Measurements from ENCODE around the gene LITAF. TPM values are rescaled to one million over a fixed set of nuclear protein-coding genes. Genes with fewer than 3 reads are reported as not detected.
A peak's percentile ranks its signal among the peaks of the same experiment; 100 is the strongest.
"Not testable (repeated sequence)": the region's sequence is repeated elsewhere in the genome, so short reads cannot be mapped to it uniquely, and the experiment has no call there.

LITAF gene
- total RNA-seq, 1 experiment from 2014 or later = 30.1 TPM

- DNase-seq (ENCODE audit: low spot score) = no peak
Observed at GRCh38 chr16:11620243-11621003, 33.7 kb upstream of the LITAF start.

- DNase-seq (ENCODE audit: low spot score) = no peak
Observed at GRCh38 chr16:11619327-11619851, 32.7 kb upstream of the LITAF start.

GRCh38 chr16:11618107-11618717 lies 31.5 kb upstream of the LITAF start:
- no peak for DNase-seq (ENCODE audit: low spot score)

DNA sequence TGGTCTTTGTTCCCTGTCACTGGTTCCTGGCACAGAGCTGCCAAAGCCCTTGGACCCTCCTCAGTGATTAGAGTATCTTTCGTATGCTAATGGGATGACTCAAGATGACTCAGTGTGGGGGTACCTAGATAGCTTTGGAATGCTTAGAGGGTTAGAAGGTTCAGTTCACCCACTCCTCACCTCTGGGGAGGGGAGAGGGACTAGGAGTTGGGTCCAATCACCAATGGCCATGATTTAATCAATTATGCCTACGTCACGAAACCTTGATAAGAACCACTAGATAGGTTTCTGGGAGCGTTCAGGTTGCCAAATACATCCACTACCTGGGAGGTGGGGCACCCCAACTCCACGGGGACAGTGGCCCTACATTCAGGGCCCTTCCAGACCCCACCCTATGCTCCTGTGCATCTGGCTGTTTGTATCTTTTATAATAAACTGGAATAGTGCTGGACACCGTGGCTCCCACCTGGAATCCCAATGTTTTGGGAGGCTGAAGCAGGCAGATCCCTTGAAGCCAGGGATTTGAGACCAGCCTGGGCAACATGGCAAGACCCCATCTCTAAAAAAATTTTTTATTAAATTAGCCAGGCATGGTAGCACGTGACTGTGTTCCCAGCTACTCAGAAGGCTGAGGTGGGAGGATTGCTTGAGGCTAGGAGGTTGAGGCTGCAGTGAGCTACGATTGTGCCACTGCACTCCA lies 29.2 kb upstream of the LITAF start:
- DNase-seq (ENCODE audit: low spot score) = no peak

- DNase-seq (ENCODE audit: low spot score) = no peak
Observed at GRCh38 chr16:11614587-11615175, 28.0 kb upstream of the LITAF start.

DNA sequence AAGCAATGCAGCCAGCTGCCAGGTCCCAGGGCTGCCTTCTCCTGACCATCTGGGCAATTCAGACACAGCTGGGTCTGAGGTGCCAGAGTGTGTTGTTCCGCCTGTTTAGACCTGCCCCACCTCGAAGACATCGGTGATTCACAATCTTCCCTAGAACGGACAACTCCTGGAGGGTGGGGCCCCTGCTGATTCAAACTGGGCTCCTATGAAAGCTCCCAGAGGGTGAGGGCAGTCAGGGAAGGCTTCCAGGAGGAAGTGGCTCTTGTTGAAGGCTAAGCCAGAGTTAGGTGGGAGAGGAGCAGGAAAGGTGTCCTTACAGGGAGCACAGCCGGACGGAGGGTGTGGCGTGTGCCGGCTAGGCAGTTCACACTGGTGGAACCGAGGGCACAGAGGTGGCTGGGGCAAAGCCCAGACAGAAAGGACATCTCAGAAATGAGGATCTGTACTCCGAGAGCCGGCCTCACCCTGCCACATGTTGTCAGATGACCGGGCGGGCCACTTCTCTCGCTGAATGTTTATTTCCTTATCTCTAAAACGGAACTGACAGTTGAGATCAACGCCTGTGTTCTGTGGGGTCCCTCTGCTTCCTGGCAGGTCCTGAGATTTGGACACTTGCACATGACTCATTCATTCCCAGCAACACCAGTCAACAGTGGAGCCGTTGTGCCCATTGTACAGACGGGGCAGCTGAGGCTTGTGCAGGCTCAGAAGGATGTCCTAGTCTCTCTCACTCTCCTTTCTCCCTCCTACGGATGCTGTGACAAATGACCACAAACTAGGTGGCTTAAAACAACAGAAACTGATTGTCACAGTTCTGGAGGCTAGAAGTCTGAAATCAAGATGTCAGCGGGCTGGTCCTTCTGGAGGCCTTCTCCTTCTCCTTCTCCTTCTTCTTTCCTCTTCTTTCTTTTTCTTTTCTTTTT lies 26.9 kb upstream of the LITAF start:
- peak; percentile 70 for DNase-seq (ENCODE audit: low spot score)

DNA sequence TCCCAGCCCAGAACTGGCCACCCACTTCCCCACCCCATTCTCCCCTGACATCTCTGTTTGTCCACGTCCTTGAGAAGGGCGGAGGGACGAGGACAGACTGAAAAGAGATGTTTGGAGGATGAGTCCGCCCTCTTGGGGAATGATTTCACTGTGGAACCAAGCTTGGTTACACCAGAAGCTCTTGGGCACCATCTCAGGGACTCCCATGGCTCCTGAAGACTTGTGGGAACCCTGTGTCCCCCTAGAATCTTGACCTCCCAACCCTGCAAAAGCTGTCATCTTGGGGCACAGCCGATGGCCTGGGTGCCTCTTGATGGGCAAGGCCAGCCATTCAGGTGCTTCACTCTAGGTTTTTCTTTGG lies 25.9 kb upstream of the LITAF start:
- no peak for DNase-seq (ENCODE audit: low spot score)

- peak; percentile 35 for DNase-seq (ENCODE audit: low spot score)
Observed at GRCh38 chr16:11611871-11612664, 25.3 kb upstream of the LITAF start.

DNA sequence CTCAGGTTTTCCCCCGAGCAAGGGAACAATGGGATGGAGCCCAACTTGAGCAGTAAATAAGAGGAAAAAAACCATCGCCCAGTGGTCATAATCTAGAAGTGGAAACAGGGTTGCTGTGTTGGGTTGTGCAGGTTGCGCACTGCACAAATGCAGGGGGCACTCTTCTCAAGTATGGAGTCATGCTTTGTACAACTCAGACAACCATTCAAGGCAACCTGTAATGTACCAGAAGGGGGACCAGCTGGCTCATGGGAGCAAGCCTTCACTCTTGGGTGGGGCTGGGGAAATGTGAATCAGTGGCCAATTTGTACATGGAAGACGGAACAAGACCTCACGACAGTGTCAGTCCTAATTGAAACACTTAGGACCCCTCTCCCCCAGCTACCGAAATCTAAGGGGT lies 23.9 kb upstream of the LITAF start:
- DNase-seq (ENCODE audit: low spot score) = no peak

- DNase-seq (ENCODE audit: low spot score) = no peak
Observed at GRCh38 chr16:11610121-11610505, 23.4 kb upstream of the LITAF start.

DNA sequence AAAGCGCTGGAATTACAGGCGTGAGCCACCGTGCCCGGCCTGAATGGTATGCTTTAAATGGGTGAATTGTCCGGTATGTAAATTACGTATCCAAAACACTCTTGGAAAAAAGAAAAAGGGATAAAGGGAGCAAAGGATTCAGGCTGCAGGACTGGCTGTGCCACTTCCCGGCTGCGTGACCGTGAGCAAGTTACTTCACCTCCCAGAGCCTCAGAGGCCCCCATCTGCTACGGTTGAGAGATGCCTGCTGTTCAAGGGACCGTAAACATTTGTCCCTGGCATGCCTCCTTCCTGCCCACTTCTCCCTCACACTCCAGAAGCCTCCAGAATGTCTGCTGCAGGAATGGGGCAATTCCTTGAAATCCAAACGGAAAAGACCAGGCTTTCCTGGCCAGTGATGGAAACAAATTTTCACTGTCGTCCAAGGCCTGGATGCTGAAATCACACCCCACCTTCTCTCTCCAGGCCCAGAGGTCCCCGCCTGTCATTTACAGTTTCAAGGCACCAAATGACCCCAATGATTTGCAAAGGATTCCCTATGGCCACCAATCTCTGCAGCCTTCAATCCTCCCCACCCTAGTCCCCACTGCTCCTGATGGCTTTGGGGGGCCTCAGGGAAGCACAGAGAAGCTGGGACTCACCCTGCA lies 22.9 kb upstream of the LITAF start:
- DNase-seq (ENCODE audit: low spot score) = no peak

DNA sequence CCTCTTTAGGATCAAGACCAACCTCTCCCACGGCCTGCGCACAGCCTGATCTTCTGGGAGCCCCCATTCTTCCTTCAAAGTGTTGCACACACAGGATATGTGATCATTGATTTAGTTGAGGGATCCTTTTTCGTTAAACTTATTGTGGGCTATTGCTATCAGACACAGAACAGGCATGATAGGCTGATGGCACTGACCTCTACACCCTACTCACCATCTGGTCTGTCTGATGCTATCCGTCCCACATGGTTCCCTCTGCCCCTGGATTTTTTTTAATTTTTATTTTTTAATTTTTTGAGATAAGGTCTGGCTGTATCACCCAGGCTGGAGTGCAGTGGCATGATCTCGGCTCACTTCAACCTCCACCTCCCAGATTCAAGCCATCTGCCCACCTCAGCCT lies 19.2 kb upstream of the LITAF start:
- no peak for DNase-seq (ENCODE audit: low spot score)

DNA sequence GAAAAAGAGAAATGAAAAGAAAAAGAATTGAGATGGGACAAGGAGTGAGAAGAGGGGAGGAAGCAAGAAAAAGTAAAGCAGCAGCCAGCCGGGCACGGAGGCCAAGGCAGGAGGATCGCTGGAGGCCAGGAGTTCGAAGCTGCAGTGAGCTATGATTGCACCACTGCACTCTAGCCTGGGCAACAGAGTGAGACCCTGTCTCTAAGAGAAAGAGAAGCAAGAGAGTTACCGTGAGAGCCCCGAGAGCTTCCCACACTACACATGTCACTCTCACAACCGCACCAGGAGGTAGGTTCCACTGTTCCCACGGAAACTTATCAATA lies 18.8 kb upstream of the LITAF start:
- DNase-seq (ENCODE audit: low spot score) = no peak

- no peak for DNase-seq (ENCODE audit: low spot score)
Observed at GRCh38 chr16:11604783-11605563, 18.3 kb upstream of the LITAF start.

GRCh38 chr16:11604296-11604695 lies 17.6 kb upstream of the LITAF start:
- DNase-seq (ENCODE audit: low spot score) = not testable (repeated sequence)

DNA sequence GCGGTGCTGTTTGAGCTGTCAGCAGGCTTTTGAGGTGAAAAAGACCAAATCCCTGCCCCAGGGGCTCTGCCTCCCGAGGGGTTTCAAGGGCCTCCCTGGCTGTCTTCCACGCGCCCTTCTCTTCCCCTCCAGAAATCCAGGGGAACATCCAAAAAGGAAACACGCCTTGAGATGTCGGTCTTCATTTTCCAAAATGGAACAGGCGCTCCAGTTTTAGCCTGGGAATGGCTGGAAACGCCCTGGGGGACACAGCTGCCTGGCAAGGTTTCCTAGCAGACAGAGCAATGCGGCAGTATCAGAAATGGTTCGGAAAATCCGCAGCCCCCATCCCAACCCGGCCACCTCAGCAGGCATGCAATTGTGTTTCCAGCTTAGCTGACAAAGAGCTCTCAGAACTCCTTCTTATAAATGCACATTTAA lies 16.6 kb upstream of the LITAF start:
- DNase-seq (ENCODE audit: low spot score) = no peak

DNA sequence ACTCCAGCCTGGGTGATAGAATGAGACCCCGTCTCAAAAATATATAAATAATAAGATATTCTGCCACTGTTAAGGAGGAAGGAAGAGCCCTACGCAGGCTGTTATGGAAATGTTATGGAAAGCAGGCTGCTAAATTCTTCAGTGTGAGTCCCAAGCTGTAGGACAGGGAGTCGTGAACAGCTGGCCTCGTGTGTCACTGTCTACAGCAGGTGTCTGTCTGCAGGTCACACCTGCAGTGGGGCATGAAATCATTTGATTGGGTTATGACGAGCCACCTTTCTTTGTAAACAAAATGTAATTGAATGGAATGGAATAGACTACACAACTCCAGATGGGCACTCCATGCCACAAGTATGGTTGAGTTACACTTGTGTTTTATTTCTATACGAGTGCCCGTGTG lies 15.6 kb upstream of the LITAF start:
- no peak for DNase-seq (ENCODE audit: low spot score)

DNA sequence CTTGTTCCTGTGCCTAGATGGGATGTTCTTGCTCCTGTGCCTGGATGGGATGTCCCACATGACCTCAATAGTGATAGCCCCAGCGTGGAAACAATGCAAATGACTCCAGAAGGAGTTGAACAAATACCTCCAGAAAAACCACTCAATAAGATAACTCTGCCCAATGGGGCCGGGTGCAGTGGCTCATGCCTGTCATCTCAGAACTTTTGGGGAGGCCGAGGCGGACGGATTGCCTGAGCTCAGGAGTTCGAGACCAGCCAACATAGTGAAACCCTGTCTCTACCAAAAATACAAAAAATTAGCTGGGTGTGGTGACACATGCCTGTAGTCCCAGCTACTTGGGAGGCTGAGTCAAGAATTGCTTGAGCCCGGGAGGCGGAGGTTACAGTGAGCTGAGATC lies 15.2 kb upstream of the LITAF start:
- DNase-seq (ENCODE audit: low spot score) = no peak

GRCh38 chr16:11601425-11601824 lies 14.7 kb upstream of the LITAF start:
- DNase-seq (ENCODE audit: low spot score) = no peak
